ENCODE results near the gene SANBR. TPM values are rescaled to one million over a fixed set of nuclear protein-coding genes. Genes with fewer than 3 reads are reported as not detected.

Gene SANBR
- total RNA-seq, 3 donors from 2014 or later: 9.9 to 15.2 (median 14.9) TPM

GRCh38 chr2:61114147-61114546, 48.5 kb downstream of the SANBR start:
- H3K4me1 ChIP-seq (ENCODE audit: low read depth): no peaks in the 10 kb centered on the region
- ATAC-seq: no peak
- intact Hi-C loops (cut with DNase I, micrococcal nuclease): no loop called here
- no peaks in the 10 kb centered on the region for H3K9me3 ChIP-seq
- H3K36me3 ChIP-seq (ENCODE audit: low read depth): no peaks in the 10 kb centered on the region
- H3K4me3 ChIP-seq: no peak overlapping the region
- no peak for TF ChIP-seq CTCF (IDR thresholded peaks at IDR 0.05)
- DNase-seq: no peak

Other genes with a start within 250 kb of the SANBR start
- 10 to 100 TPM; 17.4 to 20.5 (median 18.1) TPM for gene REL, start 184.3 kb upstream of the SANBR start, total RNA-seq
- 10 to 100 TPM; 24.9 to 34.9 (median 28.9) TPM for gene PEX13, start 48.2 kb upstream of the SANBR start, total RNA-seq
- gene PUS10, start 47.6 kb upstream of the SANBR start, total RNA-seq: 10 to 100 TPM in 2 of 3 donors, 1 to 10 TPM in 1; 7.3 to 14.6 (median 12.8) TPM
- gene C2orf74, start 96.3 kb downstream of the SANBR start, total RNA-seq: 10 to 100 TPM in 1 of 3 donors, 1 to 10 TPM in 1, not detected in 1; 2.2 to 12.6 TPM

Measured in mucosa of descending colon (tissue), 3 donors.